ENCODE measurements around the gene ZFP1. TPM values are rescaled to one million over a fixed set of nuclear protein-coding genes. Genes with fewer than 3 reads are reported as not detected.
A peak's percentile ranks its signal among the peaks of the same experiment; 100 is the strongest.

ZFP1 gene
- total RNA-seq, 2 donors from 2014 or later: 10.4 to 13.3 TPM

DNA sequence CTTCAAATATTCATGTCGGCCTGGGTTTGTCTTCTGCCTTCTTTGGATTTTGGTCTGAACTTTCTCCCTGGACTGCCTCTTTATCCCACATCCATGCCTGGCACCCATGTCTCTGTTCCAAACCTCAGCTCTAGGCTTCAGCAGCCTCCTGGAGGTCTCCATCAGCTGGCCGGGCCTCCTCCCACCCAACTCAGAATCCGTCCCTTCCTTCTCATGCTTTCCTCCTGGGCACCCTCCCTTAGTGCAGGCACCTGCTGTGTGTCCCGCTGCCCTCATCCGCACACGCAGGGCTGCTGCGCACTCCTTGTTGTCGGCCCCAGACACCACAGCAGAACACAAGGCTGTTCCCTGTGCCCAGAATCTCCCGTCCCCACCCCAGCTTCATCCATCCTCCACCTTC, 45.7 kb upstream of the ZFP1 start:
- H3K9ac ChIP-seq (ENCODE audit: extremely low read depth, low read length, poor library complexity, severe bottlenecking): no peak overlapping the region
- H3K27ac Mint-ChIP-seq: peak overlapping the region; percentile 15

GRCh38 chr16:75103994-75104393, 44.3 kb upstream of the ZFP1 start:
- TF ChIP-seq, protein P1, sequence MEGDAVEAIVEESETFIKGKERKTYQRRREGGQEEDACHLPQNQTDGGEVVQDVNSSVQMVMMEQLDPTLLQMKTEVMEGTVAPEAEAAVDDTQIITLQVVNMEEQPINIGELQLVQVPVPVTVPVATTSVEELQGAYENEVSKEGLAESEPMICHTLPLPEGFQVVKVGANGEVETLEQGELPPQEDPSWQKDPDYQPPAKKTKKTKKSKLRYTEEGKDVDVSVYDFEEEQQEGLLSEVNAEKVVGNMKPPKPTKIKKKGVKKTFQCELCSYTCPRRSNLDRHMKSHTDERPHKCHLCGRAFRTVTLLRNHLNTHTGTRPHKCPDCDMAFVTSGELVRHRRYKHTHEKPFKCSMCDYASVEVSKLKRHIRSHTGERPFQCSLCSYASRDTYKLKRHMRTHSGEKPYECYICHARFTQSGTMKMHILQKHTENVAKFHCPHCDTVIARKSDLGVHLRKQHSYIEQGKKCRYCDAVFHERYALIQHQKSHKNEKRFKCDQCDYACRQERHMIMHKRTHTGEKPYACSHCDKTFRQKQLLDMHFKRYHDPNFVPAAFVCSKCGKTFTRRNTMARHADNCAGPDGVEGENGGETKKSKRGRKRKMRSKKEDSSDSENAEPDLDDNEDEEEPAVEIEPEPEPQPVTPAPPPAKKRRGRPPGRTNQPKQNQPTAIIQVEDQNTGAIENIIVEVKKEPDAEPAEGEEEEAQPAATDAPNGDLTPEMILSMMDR (conservative IDR thresholded peaks at IDR 0.05): no peak
- Mint-ChIP-seq H3K27ac (no peak overlapping the region), H3K36me3 (ENCODE audit: low read depth) (peaks cover 32% of the 10 kb centered on the region), H3K4me1 (peaks cover 19% of the 10 kb centered on the region), H3K4me3 (no peak overlapping the region), H3K9me3 (no peaks in the 10 kb centered on the region), H3K27me3 (ENCODE audit: insufficient read depth) (no peaks in the 10 kb centered on the region)
- Histone ChIP-seq H3K27ac (ENCODE audit: low read depth, low read length) (no peak overlapping the region), H3K9me3 (ENCODE audit: control insufficient read depth, low read length) (no peaks in the 10 kb centered on the region), H3K9ac (ENCODE audit: extremely low read depth, low read length, poor library complexity, severe bottlenecking) (no peak overlapping the region), H3K4me3 (ENCODE audit: low read length) (no peak overlapping the region), H3K4me1 (ENCODE audit: control insufficient read depth, insufficient read depth, low read length) (peaks cover 14% of the 10 kb centered on the region), H3K36me3 (ENCODE audit: control insufficient read depth, insufficient read depth, low read length) (peaks cover 7% of the 10 kb centered on the region), H3K27me3 (ENCODE audit: control insufficient read depth, insufficient read depth, low read length, poor library complexity, severe bottlenecking) (no peaks in the 10 kb centered on the region)
- no peak for DNase-seq
- 88 to 100% methylated on average over 3 to 4 of the region's 5 CpGs for WGBS, 2 experiments (ENCODE audit: insufficient coverage in 1 of 2, insufficient read length in 1 of 2)

More for the DNA sequence above, 45.7 kb upstream of the ZFP1 start:
- no peaks in the 10 kb centered on the region for H3K9me3 ChIP-seq (ENCODE audit: control insufficient read depth, low read length)
- peaks cover 32% of the 10 kb centered on the region for H3K36me3 Mint-ChIP-seq (ENCODE audit: low read depth)
- DNase-seq: no peak
- peaks cover 7% of the 10 kb centered on the region for H3K36me3 ChIP-seq (ENCODE audit: control insufficient read depth, insufficient read depth, low read length)
- H3K4me1 Mint-ChIP-seq: peaks cover 28% of the 10 kb centered on the region
- H3K27me3 Mint-ChIP-seq (ENCODE audit: insufficient read depth): no peaks in the 10 kb centered on the region
- no peak overlapping the region for H3K4me3 Mint-ChIP-seq
- peaks cover 25% of the 10 kb centered on the region for H3K4me1 ChIP-seq (ENCODE audit: control insufficient read depth, insufficient read depth, low read length)
- H3K27me3 ChIP-seq (ENCODE audit: control insufficient read depth, insufficient read depth, low read length, poor library complexity, severe bottlenecking): no peaks in the 10 kb centered on the region
- TF ChIP-seq, protein P1 (conservative IDR thresholded peaks at IDR 0.05): no peak
- 89 to 94% methylated on average over 2 to 9 of the region's 9 CpGs for WGBS, 2 experiments (ENCODE audit: insufficient coverage in 1 of 2, insufficient read length in 1 of 2)
- no peak overlapping the region for H3K4me3 ChIP-seq (ENCODE audit: low read length)
- H3K9me3 Mint-ChIP-seq: no peaks in the 10 kb centered on the region
- no peak overlapping the region for H3K27ac ChIP-seq (ENCODE audit: low read depth, low read length)

- Mint-ChIP-seq H3K36me3 (ENCODE audit: low read depth) (peaks cover 32% of the 10 kb centered on the region), H3K4me1 (peaks cover 11% of the 10 kb centered on the region), H3K9me3 (no peaks in the 10 kb centered on the region), H3K27me3 (ENCODE audit: insufficient read depth) (no peaks in the 10 kb centered on the region), H3K27ac (no peak overlapping the region), H3K4me3 (no peak overlapping the region)
- no peaks in the 10 kb centered on the region for H3K27me3 ChIP-seq (ENCODE audit: control insufficient read depth, insufficient read depth, low read length, poor library complexity, severe bottlenecking)
- TF ChIP-seq, protein P1 (conservative IDR thresholded peaks at IDR 0.05): no peak
- WGBS, 2 experiments (ENCODE audit: insufficient coverage in 1 of 2, insufficient read length in 1 of 2): 95 to 98% methylated on average over 7 to 11 of the region's 11 CpGs
- peaks cover 6% of the 10 kb centered on the region for H3K4me1 ChIP-seq (ENCODE audit: control insufficient read depth, insufficient read depth, low read length)
- H3K9ac ChIP-seq (ENCODE audit: extremely low read depth, low read length, poor library complexity, severe bottlenecking): no peak overlapping the region
- H3K27ac ChIP-seq (ENCODE audit: low read depth, low read length): no peak overlapping the region
- no peaks in the 10 kb centered on the region for H3K9me3 ChIP-seq (ENCODE audit: control insufficient read depth, low read length)
- H3K4me3 ChIP-seq (ENCODE audit: low read length): no peak overlapping the region
- H3K36me3 ChIP-seq (ENCODE audit: control insufficient read depth, insufficient read depth, low read length): peaks cover 7% of the 10 kb centered on the region
- no peak for DNase-seq
Observed at GRCh38 chr16:75104836-75105235, 43.5 kb upstream of the ZFP1 start.

Data from endodermal cell (in vitro differentiated cells).